GM12878 (cell line): ENCODE data around the gene MAML2. TPM values are rescaled to one million over a fixed set of nuclear protein-coding genes. Genes with fewer than 3 reads are reported as not detected.

ENCODE experiments used
- ATAC-seq: fragments of 200-7000 bp; cut with Tn5 transposase; 3 replicates; pipeline ENCODE4 v1.9.1; 2020; ENCODE audit warnings: mild to moderate bottlenecking, moderate library complexity
- BruUV-seq: library from RNA; stranded (reverse); fragments of 400-500 nt; replicated peaks from 2 replicates; lab custom pipeline; 2021; lab: Mats Ljungman, UMichigan
- CTCF ChIA-PET: fragments of 300-600 bp; sonication (Branson Sonifier 250); formaldehyde crosslinking; extraction: SDS; loops from one replicate; lab custom pipeline; 2021; ENCODE audit warnings: inconsistent platforms; lab: Yijun Ruan, JAX
- POLR2A ChIA-PET: fragments of 350-600 bp; formaldehyde crosslinking; extraction: SDS; loops from one replicate; lab custom pipeline; 2021; ENCODE audit warnings: inconsistent platforms; lab: Charles Lee
- RAD21 ChIA-PET: fragments of 300-600 bp; sonication (Branson Sonifier 250); formaldehyde crosslinking; loops from one replicate; lab custom pipeline; 2023; ENCODE audit warnings: antibody characterized with exemption; ENCODE audit not compliant: unreplicated experiment; lab: Charles Lee
- SMC1A ChIA-PET: fragments of 300-600 bp; sonication (Branson Sonifier 250); formaldehyde crosslinking; loops from one replicate; lab custom pipeline; 2023; ENCODE audit not compliant: unreplicated experiment, uncharacterized antibody; lab: Charles Lee
- DNase-seq: peaks from one replicate; pipeline ENCODE4 v3.0.0-alpha.2; 2011; ENCODE audit warnings: low read depth, low spot score
- FAIRE-seq: peaks from 3 replicates; lab custom pipeline; 2011; peaks lifted over from hg19 to GRCh38; lab: Jason Lieb, UNC
- H2AFZ ChIP-seq: 2 replicates; pipeline ENCODE4 v1.6.0; 2011; ENCODE audit warnings: low read depth, low read length, control low read depth; ENCODE audit not compliant: control insufficient read depth
- H3K27ac ChIP-seq: 2 replicates; pipeline ENCODE4 v1.5.1; 2011; ENCODE audit warnings: control low read depth; ENCODE audit not compliant: control insufficient read depth, insufficient read depth
- H3K27me3 ChIP-seq, 2 experiments: replicated peaks in 1 of 2; 2 replicates each; pipeline versions ENCODE4 v1.6.0 to v1.6.1; 2011; ENCODE audit warnings: low read length in 1 of 2; ENCODE audit not compliant: control insufficient read depth in 2 of 2, insufficient read depth in 2 of 2
- H3K36me3 ChIP-seq, 2 experiments: 2 replicates each; pipeline ENCODE4 v1.5.1; 2011; ENCODE audit warnings: low read length in 1 of 2; ENCODE audit not compliant: control insufficient read depth in 2 of 2, insufficient read depth in 2 of 2
- H3K4me1 ChIP-seq: 2 replicates; pipeline ENCODE4 v1.6.1; 2011; ENCODE audit warnings: mild to moderate bottlenecking, low read length, moderate library complexity, mixed read lengths; ENCODE audit not compliant: control insufficient read depth, insufficient read depth
- H3K4me2 ChIP-seq: 2 replicates; pipeline ENCODE4 v1.6.0; 2011; ENCODE audit warnings: control low read depth; ENCODE audit not compliant: control insufficient read depth, insufficient read depth
- H3K4me3 ChIP-seq: fragments of 200-600 bp; sonication (generic); 2 replicates; pipeline ENCODE4 v1.5.1; 2016
- H3K79me2 ChIP-seq: 2 replicates; pipeline ENCODE4 v1.6.0; 2011; ENCODE audit warnings: low read length; ENCODE audit not compliant: control insufficient read depth, insufficient read depth
- H3K9ac ChIP-seq: 2 replicates; pipeline ENCODE4 v1.8.0; 2011; ENCODE audit warnings: low read length, control low read depth, mixed read lengths; ENCODE audit not compliant: control insufficient read depth, insufficient read depth
- H3K9me3 ChIP-seq: replicated peaks from 3 replicates; pipeline ENCODE4 v1.5.1; 2011; ENCODE audit warnings: mild to moderate bottlenecking, low read length; ENCODE audit not compliant: control insufficient read depth, insufficient read depth
- H4K20me1 ChIP-seq: 2 replicates; pipeline ENCODE4 v1.6.0; 2011; ENCODE audit not compliant: control insufficient read depth, insufficient read depth
- BMI1 ChIP-seq: fragments of 450-650 bp; IDR thresholded peaks from 2 replicates; pipeline ENCODE4 v1.6.1; 2016; ENCODE audit warnings: mild to moderate bottlenecking, moderate library complexity, borderline replicate concordance
- CBX5 ChIP-seq: sonication (generic); IDR thresholded peaks from 2 replicates; pipeline ENCODE4 v1.6.1; 2016; ENCODE audit warnings: low read depth, moderate library complexity, mild to moderate bottlenecking, inconsistent platforms
- IKZF2 ChIP-seq, 2 experiments: fragments of 450-650 bp; IDR thresholded peaks; 2 replicates each; pipeline ENCODE4 v1.6.1; 2017; ENCODE audit warnings: mild to moderate bottlenecking in 2 of 2, moderate library complexity in 2 of 2
- MYC ChIP-seq: IDR thresholded peaks from 2 replicates; pipeline ENCODE4 v1.6.1; 2011; ENCODE audit warnings: mild to moderate bottlenecking, low read length, moderate library complexity, inconsistent platforms; ENCODE audit not compliant: insufficient read depth, insufficient replicate concordance, insufficient read length, severe bottlenecking
- NFYB ChIP-seq: IDR thresholded peaks from 2 replicates; pipeline ENCODE4 v1.6.1; 2011; ENCODE audit warnings: low read depth, mild to moderate bottlenecking, low read length, improper control_type of control experiment, moderate library complexity; ENCODE audit not compliant: insufficient read depth
- RCOR1 ChIP-seq: conservative IDR thresholded peaks from 2 replicates; pipeline ENCODE4 v1.6.1; 2012; ENCODE audit warnings: low read depth, low read length, improper control_type of control experiment
- REST ChIP-seq: IDR thresholded peaks from 2 replicates; pipeline ENCODE4 v1.6.1; 2012; ENCODE audit warnings: mild to moderate bottlenecking, low read depth, low read length
- SIX5 ChIP-seq: IDR thresholded peaks from 2 replicates; pipeline ENCODE4 v1.6.1; 2011; ENCODE audit warnings: mild to moderate bottlenecking, low read depth, low read length, moderate library complexity; ENCODE audit not compliant: severe bottlenecking
- SP1 ChIP-seq: IDR thresholded peaks from one replicate; pipeline ENCODE4 v1.6.1; 2011; ENCODE audit warnings: low read depth, low read length
- SREBF1 ChIP-seq: IDR thresholded peaks from 2 replicates; pipeline ENCODE4 v1.6.1; 2012; ENCODE audit warnings: mild to moderate bottlenecking, low read length
- TCF12 ChIP-seq: IDR thresholded peaks from 2 replicates; pipeline ENCODE4 v1.6.1; 2011; ENCODE audit warnings: low read depth, mild to moderate bottlenecking, low read length
- USF1 ChIP-seq: IDR thresholded peaks from 2 replicates; pipeline ENCODE4 v1.6.1; 2011; ENCODE audit warnings: borderline replicate concordance, low read depth, mild to moderate bottlenecking, moderate library complexity, mixed read lengths, low read length; ENCODE audit not compliant: insufficient read depth; ENCODE audit errors: extremely low read length
- WGBS: methylation state at CpG from one replicate; pipeline ENCODE4 v1.1.6; 2016; ENCODE audit warnings: low lambda C conversion rate; ENCODE audit not compliant: insufficient replicate concordance, insufficient coverage; ENCODE audit errors: missing lambda C conversion rate; 5-methylcytosine and 5-hydroxymethylcytosine counted together
- in situ Hi-C: fragments of 300-500 bp; cut with MboI; formaldehyde crosslinking; loops from 9 replicates; pipeline ENCODE4 v1.14.3; 2018; ENCODE audit warnings: mixed read lengths
- intact Hi-C: fragments of 100-400 bp; cut with micrococcal nuclease; formaldehyde crosslinking; loops from one replicate; pipeline ENCODE4 v1.14.2; 2022; ENCODE audit not compliant: unreplicated experiment
- polyA plus RNA-seq, 11 experiments: library from polyadenylated mRNA; depleted of rRNA in 4 of 11; unstranded in 6 of 11; stranded (reverse) in 5 of 11; fragments of >200 nt; fragmentation: Nextera tagmentation in 4 of 11; fragmentation: Illumina TruSeq in 1 of 11; extraction: Ambion mirVana in 4 of 11; extraction: Trizol in 1 of 11; gene quantifications; 1 replicate in 1 of 11; 2 replicates in 10 of 11; pipeline versions ENCODE4 v1.2.1 to v1.2.3, GENCODE V29; 2011 to 2016; ENCODE audit warnings: inconsistent platforms in 2 of 11, missing spikeins in 2 of 11, low read depth in 1 of 11
- total RNA-seq, 4 experiments: library from RNA; depleted of rRNA in 3 of 4; stranded (reverse); fragments of >200 nt in 3 of 4; fragmentation: Illumina TruSeq in 1 of 4; extraction: Trizol in 1 of 4; gene quantifications; 2 replicates each; pipeline versions ENCODE4 v1.2.1 to v1.2.3, GENCODE V29; 2013 to 2021
- TF ChIP-seq, protein P1 (sequence below): fragments of 450-650 bp; IDR thresholded peaks from 2 replicates; pipeline ENCODE4 v1.6.1; 2016; ENCODE audit warnings: mild to moderate bottlenecking, moderate library complexity, borderline replicate concordance

MAML2 gene
- total and polyA plus RNA-seq, 10 of the 15 experiments (the other 5 are each of a cell fraction or from before 2014, with no cell fraction given), result 2.5 to 15.1 (median 12.0) TPM

- Histone ChIP-seq H3K4me3 (no peak overlapping the region), H3K79me2 (no peaks in the 10 kb centered on the region; the same call in 1 of the 2 replicates), H3K36me3 (peaks cover 0 to 6% of the 10 kb centered on the region in 2 experiments; a peak in 1 of 4 replicates), H3K4me2 (no peak overlapping the region), H3K9me3 (no peaks in the 10 kb centered on the region; the same call in 2 of the 3 replicates), H3K27me3 (no peaks in the 10 kb centered on the region), H4K20me1 (no peaks in the 10 kb centered on the region), H2AFZ (no peak overlapping the region), H3K27ac (no peak overlapping the region), H3K9ac (no peak overlapping the region), H3K4me1 (no peaks in the 10 kb centered on the region)
- POLR2A ChIA-PET, result no interaction called here
- CTCF ChIA-PET, result interaction anchor here (1.1 to 1.4 kb wide), 2 partner anchors 11 to 174 kb away, joined by 3 read pairs; partner anchors contain the start of gene MAML2
- whole genome bisulfite sequencing, result 75% methylated on average over 3 of the region's 3 CpGs
- SMC1A ChIA-PET, result interaction anchor here (0.6 to 0.8 kb wide), 3 partner anchors 69 to 976 kb away, joined by 3 read pairs; no protein-coding TSS in a partner anchor
- intact Hi-C loops (no loop called here), in situ Hi-C loops (no loop called here)
- no peak for DNase-seq
- BruUV-seq, result no TSS peak
- no peak for FAIRE-seq
- RAD21 ChIA-PET, result no interaction called here
- TF ChIP-seq RCOR1 (no peak), SIX5 (no peak), IKZF2 (IDR thresholded peaks at IDR 0.05) (no peak), TCF12 (no peak), REST (no peak), SREBF1 (no peak), MYC (no peak), SP1 (no peak), BMI1 (no peak), CBX5 (no peak), NFYB (no peak), USF1 (no peak)
- TF ChIP-seq, protein P1, sequence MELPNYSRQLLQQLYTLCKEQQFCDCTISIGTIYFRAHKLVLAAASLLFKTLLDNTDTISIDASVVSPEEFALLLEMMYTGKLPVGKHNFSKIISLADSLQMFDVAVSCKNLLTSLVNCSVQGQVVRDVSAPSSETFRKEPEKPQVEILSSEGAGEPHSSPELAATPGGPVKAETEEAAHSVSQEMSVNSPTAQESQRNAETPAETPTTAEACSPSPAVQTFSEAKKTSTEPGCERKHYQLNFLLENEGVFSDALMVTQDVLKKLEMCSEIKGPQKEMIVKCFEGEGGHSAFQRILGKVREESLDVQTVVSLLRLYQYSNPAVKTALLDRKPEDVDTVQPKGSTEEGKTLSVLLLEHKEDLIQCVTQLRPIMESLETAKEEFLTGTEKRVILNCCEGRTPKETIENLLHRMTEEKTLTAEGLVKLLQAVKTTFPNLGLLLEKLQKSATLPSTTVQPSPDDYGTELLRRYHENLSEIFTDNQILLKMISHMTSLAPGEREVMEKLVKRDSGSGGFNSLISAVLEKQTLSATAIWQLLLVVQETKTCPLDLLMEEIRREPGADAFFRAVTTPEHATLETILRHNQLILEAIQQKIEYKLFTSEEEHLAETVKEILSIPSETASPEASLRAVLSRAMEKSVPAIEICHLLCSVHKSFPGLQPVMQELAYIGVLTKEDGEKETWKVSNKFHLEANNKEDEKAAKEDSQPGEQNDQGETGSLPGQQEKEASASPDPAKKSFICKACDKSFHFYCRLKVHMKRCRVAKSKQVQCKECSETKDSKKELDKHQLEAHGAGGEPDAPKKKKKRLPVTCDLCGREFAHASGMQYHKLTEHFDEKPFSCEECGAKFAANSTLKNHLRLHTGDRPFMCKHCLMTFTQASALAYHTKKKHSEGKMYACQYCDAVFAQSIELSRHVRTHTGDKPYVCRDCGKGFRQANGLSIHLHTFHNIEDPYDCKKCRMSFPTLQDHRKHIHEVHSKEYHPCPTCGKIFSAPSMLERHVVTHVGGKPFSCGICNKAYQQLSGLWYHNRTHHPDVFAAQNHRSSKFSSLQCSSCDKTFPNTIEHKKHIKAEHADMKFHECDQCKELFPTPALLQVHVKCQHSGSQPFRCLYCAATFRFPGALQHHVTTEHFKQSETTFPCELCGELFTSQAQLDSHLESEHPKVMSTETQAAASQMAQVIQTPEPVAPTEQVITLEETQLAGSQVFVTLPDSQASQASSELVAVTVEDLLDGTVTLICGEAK, result no peak
- no peak for ATAC-seq
These were observed 173.7 kb downstream of the MAML2 start for GRCh38 chr11:96169250-96169649.
